HG02759 (cell line): ENCODE data around the gene RABGAP1.

Source experiments
- ATAC-seq: cut with Tn5 transposase; IDR thresholded peaks from one replicate; pipeline ENCODE4 v1.9.1; 2021; ENCODE audit warnings: mild to moderate bottlenecking, moderate library complexity; ENCODE audit not compliant: unreplicated experiment

RABGAP1 gene

GRCh38 chr9:123109540-123110279 is 168.9 kb downstream of the RABGAP1 start:
- ATAC-seq = no peak

GRCh38 chr9:123111427-123112014 is 170.7 kb downstream of the RABGAP1 start:
- no peak for ATAC-seq

- no peak for ATAC-seq
Measured at GRCh38 chr9:123112015-123112975, 171.5 kb downstream of the RABGAP1 start.

GRCh38 chr9:123113185-123113584 is 172.4 kb downstream of the RABGAP1 start:
- ATAC-seq = no peak

- ATAC-seq = no peak
Measured at GRCh38 chr9:123115146-123115913, 174.5 kb downstream of the RABGAP1 start.

GRCh38 chr9:123116036-123116435 is 175.2 kb downstream of the RABGAP1 start:
- no peak for ATAC-seq

- ATAC-seq = no peak
Measured at GRCh38 chr9:123119566-123119965, 178.7 kb downstream of the RABGAP1 start.

- ATAC-seq = no peak
Measured at GRCh38 chr9:123120131-123120530, 179.3 kb downstream of the RABGAP1 start.

GRCh38 chr9:123120953-123121352 is 180.1 kb downstream of the RABGAP1 start:
- ATAC-seq = no peak

- no peak for ATAC-seq
Measured at GRCh38 chr9:123121457-123121856, 180.6 kb downstream of the RABGAP1 start.

- ATAC-seq = no peak
Measured at GRCh38 chr9:123127512-123128075, 186.8 kb downstream of the RABGAP1 start.

- ATAC-seq = no peak
Measured at GRCh38 chr9:123128591-123128990, 187.8 kb downstream of the RABGAP1 start.

- ATAC-seq = no peak
Measured at GRCh38 chr9:123129423-123129822, 188.6 kb downstream of the RABGAP1 start.

GRCh38 chr9:123131258-123131657 is 190.4 kb downstream of the RABGAP1 start:
- ATAC-seq = no peak

- ATAC-seq = no peak
Measured at GRCh38 chr9:123131993-123132392, 191.2 kb downstream of the RABGAP1 start.

GRCh38 chr9:123132696-123133095 is 191.9 kb downstream of the RABGAP1 start:
- no peak for ATAC-seq

GRCh38 chr9:123135430-123135829 is 194.6 kb downstream of the RABGAP1 start:
- no peak for ATAC-seq

GRCh38 chr9:123138163-123138562 is 197.3 kb downstream of the RABGAP1 start:
- no peak for ATAC-seq

GRCh38 chr9:123149067-123149466 is 208.2 kb downstream of the RABGAP1 start:
- ATAC-seq = no peak

GRCh38 chr9:123150708-123151503 is 210.1 kb downstream of the RABGAP1 start:
- no peak for ATAC-seq
